ENCODE data around the gene CEP131.
"Not testable (repeated sequence)": the region's sequence is repeated elsewhere in the genome, so short reads cannot be mapped to it uniquely, and the experiment has no call there.

Gene CEP131

DNA sequence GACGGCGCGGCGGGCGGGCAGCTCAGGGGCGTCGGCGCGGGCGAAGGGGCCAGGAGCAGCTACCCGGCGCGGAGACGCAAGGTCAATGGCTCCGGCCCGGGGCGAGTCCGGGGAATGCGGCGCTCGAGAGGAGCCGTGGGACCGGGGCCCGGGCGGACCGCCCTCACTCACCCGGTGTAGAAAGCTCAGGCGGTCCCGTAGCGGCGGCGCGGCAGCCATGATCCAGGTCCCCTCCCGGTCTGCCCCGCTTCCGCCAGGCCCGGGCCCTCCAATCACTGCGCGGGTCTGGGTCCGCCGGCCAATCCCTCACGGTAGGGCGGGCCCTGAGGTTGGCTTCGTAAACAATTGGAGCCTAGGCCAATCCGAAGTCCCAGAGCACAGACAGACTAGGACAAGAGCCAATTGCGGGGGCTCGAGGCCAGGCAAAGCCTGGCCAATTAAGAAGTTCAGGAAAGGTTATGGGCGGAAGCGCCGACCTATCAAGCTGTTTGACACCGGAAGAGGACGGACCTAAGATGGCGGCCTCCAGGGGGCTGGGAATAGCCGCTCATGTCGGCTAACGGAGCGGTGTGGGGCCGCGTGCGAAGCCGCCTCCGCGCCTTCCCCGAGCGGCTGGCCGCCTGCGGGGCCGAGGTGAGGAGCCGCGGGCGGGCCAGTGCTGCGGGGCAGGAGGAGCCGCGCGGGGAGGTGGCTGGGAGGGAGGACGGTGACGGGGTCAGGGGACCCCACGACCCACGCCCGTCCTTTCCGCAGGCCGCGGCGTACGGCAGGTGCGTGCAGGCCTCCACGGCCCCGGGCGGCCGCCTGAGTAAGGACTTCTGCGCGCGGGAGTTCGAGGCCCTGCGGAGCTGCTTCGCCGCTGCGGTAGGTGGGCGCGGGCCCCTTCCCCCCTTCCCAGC is 16.3 kb upstream of the CEP131 start, which contains the start of the genes NDUFAF8 and TEPSIN:
Gene NDUFAF8, plus strand, starts transcription at position 504 of the 899 bp plus-strand sequence. Its CDS starts 46 bp downstream, at position 550.
Gene TEPSIN, minus strand, starts transcription at position 241 of the 899 bp plus-strand sequence. Its CDS starts 22 bp downstream, at position 219.
- peak; percentile 84 to 91 for DNase-seq (ENCODE audit: low read depth in 2 of 2)

DNA sequence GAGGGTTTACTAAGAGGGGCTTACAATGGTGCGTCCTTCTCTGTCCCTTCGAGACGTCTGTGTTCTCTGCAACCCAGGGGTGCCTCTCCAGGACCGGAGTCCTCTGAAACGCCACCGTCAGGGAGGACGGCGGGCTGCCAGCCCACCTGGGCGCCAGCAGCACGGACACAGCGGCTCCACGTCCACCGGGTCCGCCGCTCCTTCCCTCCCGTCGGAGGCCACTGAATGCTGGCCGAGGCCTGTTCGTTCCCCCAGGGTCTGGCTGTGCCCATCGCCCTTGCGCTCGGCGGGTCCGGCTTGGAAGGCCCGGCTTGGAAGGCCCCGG is 15.7 kb upstream of the CEP131 start:
- DNase-seq (ENCODE audit: low read depth in 2 of 2) = no peak

DNA sequence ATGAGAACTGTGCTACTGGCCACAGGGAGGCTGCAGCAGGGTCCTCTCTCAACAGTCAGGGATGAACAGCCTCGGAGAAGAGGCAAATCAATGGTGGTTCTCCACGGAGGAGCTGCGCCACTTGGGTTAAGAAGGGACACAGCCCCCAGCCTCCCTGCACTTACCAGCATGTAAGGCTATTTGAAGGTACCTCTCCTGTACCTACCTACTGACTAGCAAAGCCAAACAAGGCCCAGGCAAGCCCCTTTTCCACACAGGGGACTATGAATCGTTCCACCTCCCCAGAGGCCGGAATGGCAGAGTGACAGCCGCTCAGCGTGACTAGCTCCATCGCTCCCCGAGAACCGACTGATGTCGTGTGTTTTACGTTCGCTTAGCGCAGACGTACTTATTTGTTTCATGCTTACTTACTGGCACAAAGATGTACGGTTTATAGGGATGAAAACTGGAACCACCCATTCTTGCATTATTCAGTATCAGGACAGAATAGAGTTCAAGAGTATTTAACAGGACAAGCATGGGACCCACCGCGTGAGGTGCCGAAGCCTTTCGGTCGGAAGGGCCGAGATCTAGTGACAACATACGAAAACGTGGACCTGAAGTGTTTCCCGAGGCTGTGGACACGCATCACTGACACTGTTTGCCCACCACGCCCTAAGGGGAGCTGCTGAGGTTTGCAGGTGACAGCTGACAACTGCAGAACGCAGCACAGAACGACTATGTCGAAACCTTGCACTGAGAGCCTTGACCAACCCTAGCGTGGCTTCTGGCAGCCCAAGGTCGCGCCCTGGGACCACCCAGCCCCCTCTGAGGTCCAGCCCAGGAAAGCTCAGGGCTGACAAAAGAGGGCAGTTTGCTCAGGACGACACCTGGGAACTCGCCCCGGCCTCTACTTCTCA is 15.1 kb upstream of the CEP131 start:
- DNase-seq (ENCODE audit: low read depth in 2 of 2) = no peak

DNA sequence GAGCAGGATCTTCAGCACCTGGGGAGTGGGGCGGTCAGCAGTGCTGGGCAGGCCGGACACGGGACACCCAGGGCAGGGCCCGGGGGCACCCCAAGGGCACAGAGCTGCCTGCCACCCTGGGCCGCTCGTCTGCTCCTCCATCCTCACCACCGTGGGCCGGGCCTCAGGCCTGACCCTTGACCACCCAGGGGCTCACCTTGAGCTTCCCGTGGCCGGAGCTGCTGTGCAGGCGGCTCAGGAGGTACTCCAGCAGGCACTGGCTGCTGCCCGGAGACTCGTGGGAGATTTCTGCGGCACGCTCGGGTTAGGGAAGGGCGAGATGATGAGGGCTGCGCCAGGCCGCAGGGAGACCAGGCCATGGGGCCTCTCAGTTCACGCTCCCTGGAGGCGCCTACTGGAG is 14.0 kb upstream of the CEP131 start:
- DNase-seq (ENCODE audit: low read depth in 2 of 2) = no peak

DNA sequence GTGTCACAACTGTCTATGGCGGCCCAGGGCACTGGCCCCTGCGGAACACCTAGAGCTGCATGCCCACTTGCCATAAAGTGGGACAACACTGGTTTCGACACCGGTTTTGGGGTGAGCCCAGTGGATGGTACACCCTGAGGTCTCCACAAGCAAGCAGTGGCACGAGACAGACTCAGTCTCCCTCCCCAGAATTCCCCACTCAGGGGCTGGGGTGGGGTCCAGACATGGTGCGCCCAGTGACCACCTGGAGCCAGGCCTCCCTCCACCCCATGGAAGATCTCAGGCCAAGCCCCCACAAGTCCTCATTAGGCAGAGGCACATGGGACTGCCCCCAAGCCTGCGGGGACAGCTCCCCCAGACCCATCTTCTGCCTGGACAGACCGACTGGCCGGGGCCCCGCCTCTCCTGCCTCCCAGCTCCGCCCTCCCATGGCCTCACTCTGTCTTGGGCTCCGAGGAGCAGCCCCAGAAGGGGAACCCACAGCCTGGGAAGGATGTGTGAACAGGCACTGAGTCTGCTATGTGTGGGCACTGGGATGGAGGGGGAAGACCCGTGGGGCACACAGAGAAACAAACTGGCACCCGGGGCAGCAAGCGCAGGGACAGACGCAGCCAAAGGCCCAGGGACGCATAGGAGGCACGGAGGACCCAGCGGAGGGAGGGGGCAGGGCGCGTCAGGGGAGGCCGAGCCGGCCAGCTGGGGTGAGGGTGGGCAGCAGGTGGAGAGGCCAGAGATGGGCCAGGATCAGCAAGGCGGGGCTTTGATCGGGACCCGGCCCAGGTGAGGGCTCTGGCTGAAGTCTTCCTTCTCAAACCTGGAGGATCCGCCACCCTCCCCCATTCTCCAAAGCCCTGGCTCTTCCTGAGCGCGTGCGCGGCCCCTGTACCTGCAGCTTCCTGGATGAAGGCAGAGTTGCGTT is 13.3 kb upstream of the CEP131 start:
- no peak for DNase-seq (ENCODE audit: low read depth in 2 of 2)

DNA sequence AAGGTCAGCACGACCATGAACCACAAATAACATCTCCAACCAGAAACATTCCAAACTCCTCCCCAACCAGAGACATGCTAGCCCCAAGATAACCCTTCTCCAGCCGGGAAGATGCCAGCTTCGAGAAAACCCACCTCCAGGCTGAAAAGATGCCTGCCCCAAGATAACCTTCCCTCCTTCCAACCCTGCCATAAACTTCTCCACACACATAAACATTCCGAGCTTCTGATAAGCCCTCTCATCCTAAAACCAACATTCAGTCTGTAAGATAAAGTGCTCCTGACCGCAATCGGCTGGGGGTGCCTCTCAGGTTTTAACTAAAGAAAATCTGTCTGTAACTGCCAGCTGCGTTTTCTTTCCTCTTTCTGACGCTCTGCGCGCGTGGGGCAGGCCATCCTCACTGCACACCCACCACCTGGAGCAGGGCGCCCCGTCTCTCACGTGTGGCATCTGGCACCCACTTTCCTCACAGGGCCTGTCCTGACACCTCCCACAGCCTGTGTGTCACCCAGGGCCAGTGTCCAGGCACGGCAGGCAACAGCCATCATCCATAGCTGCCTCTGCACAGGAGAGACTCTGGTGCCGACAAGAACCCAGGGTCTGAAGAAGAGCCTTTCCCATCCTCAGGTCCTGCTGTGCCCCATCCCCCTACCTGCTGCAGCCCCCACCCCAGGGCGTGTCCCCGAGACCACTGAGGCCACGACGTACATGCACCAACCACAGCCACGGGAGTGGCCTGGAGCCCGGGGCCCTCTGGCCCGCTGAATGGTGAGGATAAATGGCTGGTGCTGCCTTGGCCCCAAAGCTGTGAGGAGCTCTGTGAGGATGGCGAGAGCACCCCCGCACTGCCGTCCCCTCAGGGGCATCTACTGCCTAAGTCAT is 12.4 kb upstream of the CEP131 start:
- DNase-seq (ENCODE audit: low read depth in 2 of 2) = no peak

DNA sequence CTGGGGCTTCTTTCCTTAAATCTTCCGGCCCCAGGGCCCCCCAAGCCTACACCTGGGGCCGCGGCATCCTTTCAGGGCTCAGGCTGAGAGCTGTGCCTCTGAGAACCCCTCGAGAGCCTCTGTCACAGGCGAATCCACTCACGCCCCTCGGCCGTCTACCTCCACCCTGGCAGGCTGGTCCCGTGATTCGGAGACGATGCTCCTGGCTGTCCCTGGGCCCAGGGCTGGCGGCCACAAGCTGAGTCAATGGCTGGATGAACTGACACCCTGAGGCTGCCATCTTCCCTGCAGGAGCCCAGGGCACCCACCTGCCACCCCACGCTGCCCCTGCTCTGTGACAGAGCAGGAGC is 11.7 kb upstream of the CEP131 start:
- DNase-seq (ENCODE audit: low read depth in 2 of 2) = no peak

DNA sequence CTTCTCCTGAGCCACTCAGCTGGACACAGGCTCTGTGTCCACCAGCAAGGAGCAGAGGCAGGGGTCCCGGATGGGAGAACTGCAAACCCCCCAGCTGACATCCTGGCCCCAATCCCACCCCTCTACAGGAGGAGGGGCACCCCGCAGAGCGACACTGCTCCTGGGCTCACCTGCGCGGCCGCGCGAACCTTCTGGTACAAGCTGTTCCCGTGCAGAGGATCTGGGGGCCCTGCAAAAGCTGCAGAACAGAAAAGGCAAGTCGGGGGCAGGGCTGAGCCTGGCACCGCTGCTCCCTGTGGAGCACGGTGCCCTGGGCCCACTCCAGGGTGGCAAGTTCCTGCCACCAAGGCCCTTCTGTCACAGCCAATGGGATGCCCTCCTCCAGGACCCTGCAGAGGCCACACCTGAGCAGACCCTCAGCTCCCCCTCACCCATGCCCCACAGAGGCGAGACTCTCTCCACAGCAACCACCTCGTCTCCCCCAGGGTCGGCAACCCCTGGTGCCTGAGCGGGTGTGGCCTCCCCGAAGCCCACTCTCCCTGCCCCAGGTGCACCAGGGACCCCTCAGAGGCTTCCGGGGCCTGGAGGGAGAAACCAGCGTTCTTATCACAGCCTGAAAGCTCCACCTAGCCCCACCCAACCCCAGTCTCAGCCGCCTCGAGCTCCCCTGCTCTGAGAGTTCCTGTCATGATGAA is 11.2 kb upstream of the CEP131 start:
- no peak for DNase-seq (ENCODE audit: low read depth in 2 of 2)

DNA sequence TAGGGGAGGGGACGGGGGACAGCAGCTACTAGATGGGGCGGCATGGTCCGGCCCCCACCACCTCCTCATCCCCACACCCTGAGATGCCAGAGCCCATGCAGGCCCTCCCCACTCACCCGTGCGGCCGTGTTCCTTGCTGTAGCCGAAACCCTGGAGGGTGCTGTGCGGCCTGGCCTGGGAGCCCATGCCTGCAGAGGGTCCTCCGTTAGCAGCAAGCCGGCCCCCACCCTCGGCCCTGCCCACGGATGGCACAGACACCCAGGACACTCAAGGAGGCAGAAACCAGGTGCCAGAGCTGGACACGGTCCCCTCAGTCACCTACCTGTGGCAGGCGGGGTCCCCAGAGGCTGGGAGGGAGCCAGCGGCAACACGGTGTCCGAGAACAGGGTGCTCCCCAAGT is 10.6 kb upstream of the CEP131 start:
- DNase-seq (ENCODE audit: low read depth in 2 of 2) = no peak

DNA sequence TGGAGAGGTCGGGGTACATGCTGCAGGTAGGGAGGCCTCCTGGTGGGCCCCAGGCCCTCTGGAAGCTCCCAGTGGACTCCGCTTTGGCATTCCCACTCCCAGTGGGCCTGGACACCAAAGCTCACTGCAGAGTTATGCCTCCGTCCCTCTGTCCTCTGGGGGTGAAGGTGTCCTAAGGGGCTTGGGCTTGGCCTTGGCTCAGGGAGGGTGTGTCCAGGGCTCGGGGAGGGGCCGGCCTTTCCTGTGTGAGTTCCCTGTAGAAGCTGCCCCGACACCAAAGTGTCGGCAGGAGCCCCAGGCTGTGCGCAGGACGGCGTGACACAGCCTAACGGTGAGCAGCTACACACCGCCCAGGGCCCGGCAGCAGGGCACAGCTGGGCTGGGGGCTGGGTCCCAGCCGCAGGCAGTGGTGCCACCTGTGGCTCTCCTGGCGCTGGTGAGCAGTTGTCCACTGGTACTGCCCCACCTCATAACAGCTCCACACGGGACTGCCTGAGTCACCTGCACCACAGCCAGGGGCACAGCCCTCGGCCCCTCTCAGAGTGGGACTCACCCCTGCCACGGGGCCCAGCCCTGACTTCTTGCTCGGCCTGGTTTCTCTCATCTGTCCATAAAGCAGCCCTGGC is 10.0 kb upstream of the CEP131 start:
- no peak for DNase-seq (ENCODE audit: low read depth in 2 of 2)

DNA sequence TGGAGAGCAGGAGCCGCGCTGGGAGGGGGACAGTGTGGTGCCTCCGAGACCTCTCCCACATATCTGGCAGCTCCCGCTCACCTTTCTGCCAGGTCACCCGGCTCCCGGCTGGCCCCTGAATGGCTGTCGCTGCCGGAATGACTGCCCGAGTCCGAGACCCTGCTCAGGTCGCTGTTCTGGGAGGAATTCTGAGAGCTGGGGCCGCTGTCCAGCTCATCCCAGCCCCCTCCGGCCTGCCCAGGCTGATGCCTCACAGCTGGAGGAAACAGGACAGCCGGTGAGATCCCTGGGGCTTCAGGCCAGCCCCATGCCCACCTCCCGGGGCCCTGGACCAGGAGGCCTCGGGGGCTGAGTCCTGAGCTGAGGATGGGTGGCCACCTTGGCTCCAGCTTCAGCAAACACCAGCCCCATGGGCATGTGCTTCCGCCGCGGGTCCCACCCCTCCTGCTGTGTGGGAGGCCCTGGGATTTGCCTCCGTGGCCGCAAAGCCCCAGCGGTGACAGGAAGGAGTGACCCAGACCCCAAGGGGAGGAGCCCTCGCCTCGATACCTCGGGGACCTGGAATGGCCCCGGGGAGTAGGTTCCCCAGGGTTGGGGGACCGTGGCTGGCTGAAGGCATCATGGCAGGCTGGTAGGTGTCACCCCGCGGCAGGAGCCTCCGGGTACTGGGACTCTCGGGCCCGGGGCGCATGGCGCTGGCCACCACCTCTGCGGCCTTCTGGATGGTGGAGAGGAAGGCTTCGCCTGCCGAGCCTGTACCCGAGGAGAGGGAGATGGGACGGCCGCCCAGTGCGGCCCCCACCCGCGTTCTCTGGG is 9.2 kb upstream of the CEP131 start:
- DNase-seq (ENCODE audit: low read depth in 2 of 2) = no peak

DNA sequence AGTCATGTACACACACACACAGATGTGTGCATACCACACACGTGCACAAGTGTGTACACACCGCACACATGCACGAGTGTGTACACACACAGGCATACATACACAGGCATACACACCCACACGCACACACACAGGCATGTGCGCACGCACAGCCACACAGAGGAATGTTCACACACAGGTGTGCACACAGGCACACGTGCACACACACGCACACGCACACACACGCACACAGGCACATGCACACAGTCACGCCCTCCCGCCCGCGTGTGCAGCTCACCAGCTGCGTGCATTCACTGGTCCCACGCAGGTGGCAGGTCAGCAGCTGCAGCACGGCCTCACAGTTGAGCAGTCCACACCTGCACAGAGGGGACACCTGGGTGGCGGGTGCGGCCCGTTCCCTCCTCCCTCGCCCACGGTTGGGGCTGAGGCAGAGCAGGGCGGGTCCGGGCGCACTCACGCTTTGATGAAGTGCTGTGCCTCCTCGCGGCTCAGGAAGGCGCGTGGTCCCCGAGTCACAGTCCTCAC is 8.4 kb upstream of the CEP131 start:
- DNase-seq (ENCODE audit: low read depth in 2 of 2) = no peak

DNA sequence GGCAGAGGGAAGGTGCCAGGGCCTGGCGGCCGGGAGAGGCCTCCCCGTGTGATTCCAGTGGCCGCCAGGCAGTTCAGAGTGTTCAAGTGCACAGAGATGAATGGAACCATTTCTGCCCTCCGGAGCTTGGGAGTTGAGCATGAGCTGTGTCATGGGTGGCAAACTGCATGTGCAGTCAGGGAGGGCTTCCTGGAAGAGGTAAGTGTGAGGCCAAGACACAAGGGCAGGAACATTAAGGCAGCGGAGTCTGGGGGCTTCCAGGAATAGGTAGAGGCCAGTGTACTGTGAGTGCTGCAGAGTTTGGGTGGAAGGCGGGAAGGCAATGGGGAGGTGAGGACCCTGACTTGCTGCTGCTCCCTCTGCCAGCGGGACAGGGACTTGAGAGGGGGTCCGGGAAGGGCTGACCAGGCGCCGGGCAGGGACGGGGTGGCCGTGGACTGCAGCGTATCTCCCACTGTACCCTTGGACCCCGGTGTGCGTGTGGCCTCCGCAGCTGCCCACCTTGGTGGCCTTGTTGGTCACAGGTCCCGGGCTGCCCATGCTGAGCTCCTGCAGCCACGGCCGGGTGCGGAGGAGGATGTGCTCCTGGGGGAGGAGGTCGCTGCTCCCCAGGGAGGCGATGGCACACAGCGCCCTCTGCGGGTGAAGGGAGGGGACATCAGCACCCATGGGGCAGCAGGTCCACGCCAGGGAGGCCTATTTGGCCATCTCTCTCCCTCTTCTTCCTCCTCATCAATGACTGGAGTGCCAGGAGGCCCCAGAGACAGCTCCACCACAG is 7.5 kb upstream of the CEP131 start:
- DNase-seq (ENCODE audit: low read depth in 2 of 2) = no peak

DNA sequence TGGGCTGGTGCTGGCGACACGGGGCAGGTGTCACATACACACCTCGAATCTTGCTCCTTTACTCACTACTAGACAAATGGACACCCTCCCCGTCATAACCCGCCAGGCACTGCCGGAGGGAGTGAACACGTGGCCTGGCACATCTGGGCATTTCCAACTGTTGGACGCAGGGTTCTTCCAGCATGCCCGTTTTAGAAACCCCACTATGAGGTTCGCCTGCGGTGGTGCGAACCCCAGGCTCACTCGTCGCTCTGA is 6.8 kb upstream of the CEP131 start:
- no peak for DNase-seq (ENCODE audit: low read depth in 2 of 2)

DNA sequence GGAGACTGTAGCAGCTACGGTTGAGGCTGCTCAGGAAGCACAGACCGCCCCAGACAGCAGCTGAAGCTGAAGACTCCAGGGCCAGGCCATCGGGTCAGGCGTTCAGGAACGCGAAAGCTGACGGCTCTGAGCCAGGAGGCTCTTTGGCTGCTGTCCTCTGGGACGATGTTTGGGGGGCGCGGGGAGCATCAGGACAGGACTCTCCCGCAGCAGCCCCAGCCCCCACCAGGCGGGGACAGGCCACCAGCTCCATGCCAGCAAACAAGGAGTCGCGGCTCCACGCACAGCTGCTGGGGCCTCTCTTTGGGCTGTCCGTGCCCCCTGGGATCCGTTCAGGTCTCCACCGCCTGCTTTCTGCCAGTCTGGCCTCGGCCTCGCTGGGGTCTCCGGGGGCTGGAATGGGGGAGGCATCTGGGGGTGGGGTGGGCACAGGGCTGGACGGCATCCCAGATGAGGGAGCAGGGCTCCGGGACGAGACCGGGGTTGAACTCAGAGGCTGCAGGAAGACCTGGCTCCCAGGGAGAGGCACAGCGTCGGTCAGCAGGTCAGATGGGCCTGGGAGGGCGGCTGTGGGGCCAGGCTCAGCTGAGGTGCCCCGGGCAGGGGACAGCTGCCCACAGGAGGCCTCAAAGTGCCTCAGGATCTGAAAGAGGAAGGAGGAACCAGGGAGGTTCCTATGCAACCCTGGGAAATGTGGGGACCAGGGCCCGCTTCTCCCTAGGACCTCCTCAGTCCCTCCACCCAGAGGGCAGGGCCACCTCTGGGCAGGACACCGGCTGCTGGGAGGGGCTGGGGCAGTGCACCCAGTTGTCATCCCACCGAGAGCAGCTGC is 6.3 kb upstream of the CEP131 start:
- DNase-seq (ENCODE audit: low read depth in 2 of 2) = no peak

DNA sequence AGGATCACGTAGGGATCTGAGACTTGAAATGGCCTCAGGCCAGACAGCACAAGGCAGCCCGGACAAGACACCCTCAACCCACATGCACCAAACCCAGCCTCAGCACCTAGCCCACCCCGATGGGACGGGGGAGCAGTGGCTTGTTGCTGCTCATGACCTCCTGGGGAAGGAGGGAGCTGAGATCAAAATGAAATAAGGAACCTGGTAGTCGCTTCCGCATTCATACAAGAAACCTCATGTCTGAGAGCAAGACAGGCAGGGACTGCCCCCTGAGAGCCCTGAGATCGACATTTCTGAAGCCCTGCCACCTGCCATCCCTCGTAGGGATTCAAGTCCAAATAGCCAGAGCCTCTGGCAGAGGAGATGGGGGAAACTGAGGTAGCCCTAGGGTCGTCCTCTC is 5.7 kb upstream of the CEP131 start:
- no peak for DNase-seq (ENCODE audit: low read depth in 2 of 2)

DNA sequence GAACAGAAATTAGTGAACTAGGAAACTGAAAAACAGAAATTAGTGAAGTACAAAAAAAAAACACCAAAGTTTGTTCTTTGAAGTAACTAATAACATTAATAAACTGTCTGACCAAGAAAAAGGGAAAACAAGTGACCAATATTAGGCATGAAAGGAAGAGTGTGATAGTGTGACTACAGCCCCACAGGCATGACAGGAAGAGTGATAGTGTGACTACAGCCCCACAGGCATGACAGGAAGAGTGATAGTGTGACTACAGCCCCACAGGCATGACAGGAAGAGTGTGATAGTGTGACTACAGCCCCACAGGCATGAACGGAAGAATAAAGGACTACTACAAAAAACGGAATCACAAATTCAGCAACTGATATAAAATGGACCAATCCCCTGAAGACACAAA is 4.9 kb upstream of the CEP131 start:
- DNase-seq (ENCODE audit: low read depth in 2 of 2) = not testable (repeated sequence)
